Urinary bladder (tissue), 4 donors: ENCODE results near the gene LPP. TPM values are rescaled to one million over a fixed set of nuclear protein-coding genes. Genes with fewer than 3 reads are reported as not detected.

Source experiments
- DNase-seq: peaks from one replicate; pipeline ENCODE4 v3.0.0-alpha.2; 2015; ENCODE audit errors: extremely low spot score
- H3K27ac ChIP-seq: one replicate; pipeline ENCODE4 v1.5.1; 2013; ENCODE audit warnings: low read depth, mild to moderate bottlenecking, moderate library complexity
- H3K36me3 ChIP-seq: one replicate; pipeline ENCODE4 v1.6.1; 2013; ENCODE audit warnings: mild to moderate bottlenecking, moderate library complexity; ENCODE audit not compliant: insufficient read depth
- H3K4me1 ChIP-seq: one replicate; pipeline ENCODE4 v1.6.1; 2013; ENCODE audit warnings: mild to moderate bottlenecking, moderate library complexity; ENCODE audit not compliant: insufficient read depth
- H3K4me3 ChIP-seq: one replicate; pipeline ENCODE4 v1.5.1; 2013; ENCODE audit warnings: low read depth, low read length
- WGBS: extraction: QIAGEN DNeasy Blood & Tissue Kit; methylation state at CpG from one replicate; pipeline ENCODE4 v1.1.7; 2013; 5-methylcytosine and 5-hydroxymethylcytosine counted together
- polyA plus RNA-seq: library from polyadenylated mRNA; stranded (reverse); fragments of 200-250 nt; gene quantifications from one replicate; pipeline ENCODE4 v1.2.3, GENCODE V29; 2013
- total RNA-seq: library from RNA; depleted of rRNA; stranded (reverse); fragments of >200 nt; gene quantifications from one replicate; pipeline ENCODE4 v1.2.3, GENCODE V29; 2014
- donor health status: healthy with polysubstance abuse.
- donor health status: healthy.

Gene LPP
- total and polyA plus RNA-seq, 2 donors: 133 to 705 TPM

DNA sequence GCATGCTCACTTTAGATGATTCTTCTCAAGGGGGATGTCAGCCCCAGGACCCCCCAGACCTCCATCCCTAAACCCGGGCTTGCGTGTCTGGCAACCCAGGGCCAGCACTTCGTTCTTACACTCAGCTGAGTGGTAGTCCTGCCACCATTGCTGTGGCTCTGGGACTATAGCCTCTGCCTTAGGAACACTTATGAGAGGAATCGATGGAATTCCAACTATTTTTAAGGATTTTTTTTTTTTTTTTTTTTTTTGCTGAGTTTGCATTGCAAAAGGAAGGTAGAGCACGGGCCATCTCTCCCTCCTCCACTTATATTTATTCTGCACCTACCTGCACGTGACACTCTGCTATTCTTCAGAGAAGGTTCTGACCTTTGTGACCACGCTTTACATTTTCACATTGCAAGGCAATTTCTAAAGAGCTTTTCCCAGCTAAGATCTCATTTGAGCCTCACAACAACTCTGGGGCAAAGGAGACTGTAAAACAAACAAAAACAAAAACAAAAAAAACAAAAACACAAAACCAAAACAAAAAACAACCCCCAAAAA lies 113.9 kb downstream of the LPP start:
- Histone ChIP-seq H3K4me3 (no peak overlapping the region), H3K27ac (peak overlapping the region; percentile 33)

DNA sequence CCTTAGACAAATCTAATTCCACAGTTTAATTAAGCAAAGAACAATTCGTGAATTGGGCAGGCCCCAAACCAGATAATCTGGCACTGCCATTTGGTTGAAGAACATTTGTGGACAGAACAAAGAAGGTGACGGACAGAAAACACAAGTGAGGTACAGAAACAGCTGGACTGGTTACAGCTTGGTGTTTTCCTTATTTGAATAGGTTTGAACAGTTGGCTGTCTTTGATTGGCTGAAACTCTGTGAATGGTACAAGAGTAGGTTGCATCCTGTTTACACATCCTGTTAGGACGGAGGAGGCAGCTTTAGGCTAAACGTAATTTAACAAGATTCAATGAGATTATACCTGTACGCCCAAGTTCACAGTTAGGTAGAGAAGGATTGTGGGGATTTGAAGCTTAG lies 114.4 kb downstream of the LPP start:
- no peaks in the 10 kb centered on the region for H3K36me3 ChIP-seq
- no peak overlapping the region for H3K4me3 ChIP-seq
- DNase-seq: no peak
- H3K27ac ChIP-seq: no peak overlapping the region
- 81% methylated on average over 5 of the region's 5 CpGs for WGBS
- H3K4me1 ChIP-seq: no peaks in the 10 kb centered on the region

More for the DNA sequence above, 113.9 kb downstream of the LPP start:
- 89% methylated on average over 7 of the region's 7 CpGs for WGBS
- no peak for DNase-seq
- Histone ChIP-seq H3K4me1 (no peaks in the 10 kb centered on the region), H3K36me3 (no peaks in the 10 kb centered on the region)

DNA sequence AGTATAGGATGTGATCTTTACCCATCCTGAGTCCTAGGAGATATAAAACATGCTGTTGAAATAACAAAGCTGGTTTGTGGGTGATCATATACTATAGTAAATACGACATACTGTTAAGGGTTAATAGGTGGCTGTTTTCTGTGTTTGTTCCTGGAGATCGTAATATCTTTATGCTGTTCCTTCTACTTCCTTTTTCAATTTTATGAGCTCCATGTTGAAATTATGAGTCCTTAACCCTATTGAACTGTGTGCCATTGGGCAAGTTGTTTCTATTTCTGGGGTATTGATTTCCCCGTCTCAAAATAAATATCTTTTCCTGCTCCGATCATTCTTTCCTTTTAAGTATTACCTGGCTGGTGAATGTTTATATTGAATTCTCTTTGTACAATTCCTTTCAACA lies 115.1 kb downstream of the LPP start:
- H3K27ac ChIP-seq: no peak overlapping the region
- no peak overlapping the region for H3K4me3 ChIP-seq
- H3K4me1 ChIP-seq: no peaks in the 10 kb centered on the region
- no peak for DNase-seq
- no peaks in the 10 kb centered on the region for H3K36me3 ChIP-seq
- WGBS: 61% methylated on average over 4 of the region's 4 CpGs

- DNase-seq: no peak
- no peaks in the 10 kb centered on the region for H3K4me1 ChIP-seq
Observed at GRCh38 chr3:188270423-188270972, 116.5 kb downstream of the LPP start.

GRCh38 chr3:188271226-188271914 lies 117.4 kb downstream of the LPP start:
- Histone ChIP-seq H3K36me3 (no peaks in the 10 kb centered on the region), H3K27ac (no peak overlapping the region), H3K4me3 (no peak overlapping the region), H3K4me1 (no peaks in the 10 kb centered on the region)
- WGBS: 74% methylated on average over 5 of the region's 5 CpGs
- DNase-seq: no peak

More at GRCh38 chr3:188270423-188270972, 116.5 kb downstream of the LPP start:
- no peaks in the 10 kb centered on the region for H3K36me3 ChIP-seq
- WGBS: 25% methylated on average over 3 of the region's 3 CpGs
- H3K4me3 ChIP-seq: no peak overlapping the region
- H3K27ac ChIP-seq: no peak overlapping the region

DNA sequence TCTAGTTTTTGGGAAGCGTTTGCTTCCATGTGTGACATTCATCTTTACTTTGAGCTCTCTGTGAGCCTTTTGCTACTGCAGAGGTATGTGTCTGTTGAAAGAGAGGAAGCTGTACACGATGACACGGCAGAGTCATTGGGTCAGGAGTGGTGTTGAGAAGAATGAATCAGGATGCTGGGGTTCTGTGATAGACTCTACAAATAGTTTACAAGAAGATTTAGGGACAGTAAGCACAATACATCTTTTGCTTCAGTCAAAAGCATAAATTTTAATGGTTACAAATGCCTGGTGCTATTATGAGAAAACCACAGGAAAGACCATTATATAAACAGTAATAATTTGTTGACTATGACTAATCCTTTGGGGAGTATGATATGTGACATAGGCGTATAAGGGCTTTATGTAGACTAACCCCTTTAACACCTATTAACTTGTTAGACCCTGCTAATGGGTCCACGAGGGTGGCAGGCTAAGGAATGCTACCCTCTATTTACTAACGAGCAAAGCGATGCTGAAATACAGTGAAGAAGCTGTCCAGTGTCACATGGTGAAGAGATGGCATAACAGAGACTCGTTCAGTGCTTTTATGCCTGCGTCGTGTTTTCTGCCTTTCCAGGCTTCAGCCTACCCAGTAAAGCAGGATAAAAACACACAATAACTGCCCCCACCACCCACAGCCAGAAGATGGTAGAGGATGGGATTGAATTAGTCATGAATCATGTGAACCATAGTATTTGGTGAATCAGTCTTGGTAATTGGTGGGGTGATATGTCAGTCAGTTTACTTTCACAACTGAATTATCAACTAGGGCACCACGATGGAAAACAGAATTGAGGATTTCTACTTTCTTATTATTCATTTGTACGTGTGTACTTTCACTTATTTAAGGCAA lies 118.8 kb downstream of the LPP start:
- Histone ChIP-seq H3K4me3 (no peak overlapping the region), H3K27ac (no peak overlapping the region), H3K36me3 (no peaks in the 10 kb centered on the region), H3K4me1 (no peaks in the 10 kb centered on the region)
- WGBS: 44% methylated on average over 12 of the region's 12 CpGs
- DNase-seq: no peak

DNA sequence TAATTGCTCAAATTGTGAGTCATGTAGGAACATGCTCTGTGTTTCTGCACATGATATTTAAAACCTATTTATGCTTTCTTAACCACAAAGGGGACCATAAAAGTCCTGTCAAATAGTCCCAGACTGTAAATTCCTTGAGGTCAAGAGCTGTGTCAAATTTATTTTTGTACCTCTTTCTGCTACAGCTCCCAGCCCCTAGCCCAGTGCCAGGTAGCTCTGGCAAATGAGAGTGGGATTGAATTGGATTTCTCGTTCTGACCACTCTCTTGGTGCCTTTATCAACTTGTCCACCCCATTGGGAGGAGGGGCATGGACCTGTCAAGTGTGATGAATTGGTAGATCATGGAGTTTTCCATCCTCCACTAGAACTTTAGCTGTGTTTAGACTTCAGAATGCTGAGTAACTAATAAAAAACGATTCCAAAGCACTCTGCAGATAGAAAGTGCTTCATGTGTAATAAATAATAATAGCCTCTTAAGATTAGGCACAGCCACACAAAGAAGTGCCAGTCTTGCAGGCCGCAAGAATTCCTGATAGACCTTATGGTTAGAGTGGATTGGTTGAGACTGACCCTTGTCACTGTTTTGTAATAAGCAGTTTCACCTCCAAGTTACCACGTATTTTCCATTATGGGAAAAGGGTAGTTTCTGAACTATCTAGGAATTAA lies 120.4 kb downstream of the LPP start:
- no peak overlapping the region for H3K4me3 ChIP-seq
- WGBS: 52% methylated on average over 4 of the region's 4 CpGs
- DNase-seq: no peak
- no peaks in the 10 kb centered on the region for H3K36me3 ChIP-seq
- H3K4me1 ChIP-seq: no peaks in the 10 kb centered on the region
- peak overlapping the region; percentile 14 for H3K27ac ChIP-seq

GRCh38 chr3:188276375-188276774 lies 122.4 kb downstream of the LPP start:
- no peaks in the 10 kb centered on the region for H3K4me1 ChIP-seq
- no peaks in the 10 kb centered on the region for H3K36me3 ChIP-seq
- WGBS: 81% methylated on average over 3 of the region's 3 CpGs
- no peak for DNase-seq
- H3K4me3 ChIP-seq: no peak overlapping the region
- no peak overlapping the region for H3K27ac ChIP-seq

GRCh38 chr3:188278717-188279324 lies 124.9 kb downstream of the LPP start:
- 43% methylated on average over 6 of the region's 6 CpGs for WGBS
- no peaks in the 10 kb centered on the region for H3K4me1 ChIP-seq

DNA sequence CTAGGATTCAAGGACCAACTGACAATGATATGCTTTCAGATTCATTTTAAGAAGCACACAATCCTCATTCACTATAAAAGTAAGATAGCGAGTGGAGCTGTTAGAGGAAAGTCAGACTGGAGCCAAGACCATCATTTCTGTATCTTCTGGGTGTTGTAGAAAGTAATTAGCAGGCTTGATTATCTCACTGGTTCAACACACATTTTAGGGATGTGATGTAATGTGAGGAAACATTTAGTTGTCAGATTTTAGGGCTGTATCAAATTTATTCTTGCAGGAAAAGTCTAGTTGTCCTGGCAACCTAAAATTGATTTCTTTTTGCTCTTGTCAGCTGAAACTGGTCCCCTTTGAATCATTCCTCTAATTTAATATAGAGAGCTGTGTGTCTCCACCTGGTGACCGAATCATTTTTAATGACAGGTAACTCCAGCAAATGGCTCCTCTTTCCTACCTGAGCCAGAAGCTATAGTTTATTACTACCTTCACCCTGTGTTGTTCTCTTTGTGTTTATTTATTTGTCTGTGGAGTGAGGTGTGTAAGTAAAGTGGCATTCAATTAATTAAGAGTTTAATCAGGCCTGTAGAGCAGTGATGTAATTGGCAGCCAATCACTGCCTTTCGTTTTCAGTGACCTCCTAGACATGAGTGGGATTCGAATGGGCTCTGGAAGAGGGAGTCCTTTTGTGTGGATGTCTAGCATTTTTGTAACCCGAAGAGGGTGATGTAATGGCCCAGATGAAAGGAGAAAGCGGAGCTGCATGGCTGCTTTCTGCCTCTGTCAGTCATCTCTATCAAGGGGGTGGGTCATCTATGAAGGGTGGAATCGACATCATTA lies 125.8 kb downstream of the LPP start:
- H3K4me1 ChIP-seq: no peaks in the 10 kb centered on the region
- H3K36me3 ChIP-seq: no peaks in the 10 kb centered on the region
- H3K4me3 ChIP-seq: no peak overlapping the region
- DNase-seq: no peak
- 69% methylated on average over 7 of the region's 7 CpGs for WGBS
- H3K27ac ChIP-seq: no peak overlapping the region

More at GRCh38 chr3:188278717-188279324, 124.9 kb downstream of the LPP start:
- Histone ChIP-seq H3K27ac (no peak overlapping the region), H3K4me3 (no peak overlapping the region), H3K36me3 (no peaks in the 10 kb centered on the region)
- DNase-seq: no peak

GRCh38 chr3:188280627-188281026 lies 126.7 kb downstream of the LPP start:
- H3K4me3 ChIP-seq: no peak overlapping the region
- DNase-seq: no peak
- no peaks in the 10 kb centered on the region for H3K36me3 ChIP-seq
- WGBS: 77% methylated on average over 5 of the region's 5 CpGs
- H3K4me1 ChIP-seq: no peaks in the 10 kb centered on the region
- no peak overlapping the region for H3K27ac ChIP-seq

DNA sequence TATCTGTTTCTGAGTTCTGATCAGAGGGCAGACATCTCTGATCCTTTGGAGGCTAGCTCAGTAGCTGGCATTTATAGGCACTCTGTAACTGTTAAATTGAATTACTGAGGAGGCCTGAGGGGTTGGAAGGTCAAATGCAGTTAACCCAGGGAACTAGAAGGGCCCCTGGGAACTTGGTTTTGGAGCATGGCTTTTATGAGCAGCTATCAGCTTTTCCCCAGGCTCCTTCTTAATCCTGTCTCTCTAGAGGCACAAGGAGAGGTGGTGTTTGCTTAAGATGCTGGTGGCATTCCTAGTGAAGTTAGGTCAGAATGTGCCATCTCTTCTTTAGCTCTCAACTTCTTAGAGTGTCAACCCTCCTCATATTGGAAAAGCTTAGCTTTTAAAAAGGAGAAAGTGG lies 128.9 kb downstream of the LPP start:
- Histone ChIP-seq H3K4me1 (no peaks in the 10 kb centered on the region), H3K27ac (no peak overlapping the region)
- DNase-seq: no peak

More for the DNA sequence above, 128.9 kb downstream of the LPP start:
- Histone ChIP-seq H3K36me3 (no peaks in the 10 kb centered on the region), H3K4me3 (no peak overlapping the region)
